SK-N-MC (cell line): ENCODE results near the gene KLF4.

ENCODE experiments used
- DNase-seq: peaks from one replicate; pipeline ENCODE4 v3.0.0-alpha.2; 2011; ENCODE audit warnings: low read depth, low spot score
- H3K27ac ChIP-seq: fragments of 200-600 bp; sonication (generic); 2 replicates; pipeline ENCODE4 v1.5.1; 2016; ENCODE audit warnings: mixed run types
- H3K36me3 ChIP-seq: fragments of 200-600 bp; sonication (generic); 2 replicates; pipeline ENCODE4 v1.6.1; 2017; ENCODE audit warnings: antibody characterized with exemption, low read length, mixed read lengths; ENCODE audit not compliant: insufficient read depth
- H3K4me3 ChIP-seq: fragments of 200-600 bp; sonication (generic); 2 replicates; pipeline ENCODE4 v1.5.1; 2016
- H3K9ac ChIP-seq: fragments of 200-600 bp; sonication (generic); 2 replicates; pipeline ENCODE4 v1.8.0; 2017; ENCODE audit warnings: mixed run types, mixed read lengths; ENCODE audit not compliant: insufficient read length
- H3K9me3 ChIP-seq: fragments of 200-600 bp; sonication (generic); 2 replicates; pipeline ENCODE4 v1.6.1; 2017; ENCODE audit warnings: low read depth, mild to moderate bottlenecking, antibody characterized with exemption, low read length, moderate library complexity, mixed read lengths
- EZH2 ChIP-seq: fragments of 200-600 bp; sonication (generic); IDR thresholded peaks from one replicate; pipeline ENCODE4 v1.6.1; 2017; ENCODE audit warnings: antibody characterized with exemption
- FOXP2 ChIP-seq: optimal IDR thresholded peaks from 2 replicates; pipeline ENCODE3; 2011; ENCODE audit warnings: mild to moderate bottlenecking, moderate library complexity; ENCODE audit not compliant: insufficient read depth; ENCODE audit errors: extremely low read length, control extremely low read depth
- POLR2AphosphoS5 ChIP-seq: IDR thresholded peaks from 2 replicates; pipeline ENCODE4 v1.6.1; 2012; ENCODE audit warnings: mild to moderate bottlenecking, low read depth, low read length, borderline replicate concordance

Gene KLF4

DNA sequence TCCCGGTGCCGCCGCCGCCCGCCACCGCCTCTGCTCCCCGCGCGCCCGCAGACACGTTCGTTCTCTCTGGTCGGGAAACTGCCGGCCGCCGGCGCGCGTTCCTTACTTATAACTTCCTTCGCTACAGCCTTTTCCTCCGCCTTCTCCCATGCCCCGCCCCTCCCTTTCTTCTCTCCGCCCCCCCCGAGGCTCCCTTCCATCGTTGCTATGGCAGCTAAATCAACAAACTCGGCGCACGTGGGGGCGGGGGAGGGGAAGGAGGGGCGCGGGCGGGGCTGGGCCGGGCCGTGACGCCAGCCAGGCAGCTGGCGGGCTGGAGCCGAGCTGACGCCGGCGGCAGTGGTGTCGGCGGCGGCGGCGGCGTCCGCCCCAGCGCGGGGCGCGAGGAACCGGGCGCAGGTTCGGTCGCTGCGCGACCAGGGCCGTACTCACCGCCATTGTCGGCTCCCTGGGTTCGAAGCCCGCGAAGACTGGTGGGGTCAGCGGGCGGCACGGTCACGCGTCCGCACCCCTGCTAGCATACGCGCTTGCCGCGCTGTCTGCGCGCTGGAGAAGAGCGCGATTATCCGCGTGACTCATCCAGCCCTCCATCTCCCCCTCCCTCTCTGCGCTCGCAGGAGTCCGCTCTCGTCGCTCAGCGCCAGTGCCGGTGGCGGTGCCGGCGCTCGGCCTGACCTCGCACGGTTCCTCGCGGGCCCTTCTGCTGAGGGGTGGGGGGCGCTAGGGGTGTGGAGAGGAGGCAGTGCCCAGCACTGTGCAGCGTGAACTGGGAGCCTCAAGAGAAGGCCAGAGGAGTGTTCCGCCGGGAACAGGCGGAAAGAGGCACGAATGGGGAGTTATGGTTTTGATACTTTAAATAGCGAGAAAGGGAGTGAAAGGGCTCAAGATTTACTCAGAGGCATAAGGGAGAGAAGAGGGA, at the start of gene KLF4:
Gene KLF4, minus strand, starts transcription at position 83 of the 919 bp plus-strand sequence. CDS start 597 bp downstream, outside the sequence.
- no peak within 1 kb of the TSS for H3K9ac ChIP-seq
- H3K9me3 ChIP-seq = no peaks in the 10 kb centered on the region
- peak within 1 kb of the TSS; percentile 84 for H3K4me3 ChIP-seq
- TF ChIP-seq POLR2AphosphoS5 (no peak), FOXP2 (no peak), EZH2 (no peak)
- H3K36me3 ChIP-seq = no peaks in the 10 kb centered on the region
- no peak within 1 kb of the TSS for H3K27ac ChIP-seq
- peak; percentile 39 for DNase-seq

DNA sequence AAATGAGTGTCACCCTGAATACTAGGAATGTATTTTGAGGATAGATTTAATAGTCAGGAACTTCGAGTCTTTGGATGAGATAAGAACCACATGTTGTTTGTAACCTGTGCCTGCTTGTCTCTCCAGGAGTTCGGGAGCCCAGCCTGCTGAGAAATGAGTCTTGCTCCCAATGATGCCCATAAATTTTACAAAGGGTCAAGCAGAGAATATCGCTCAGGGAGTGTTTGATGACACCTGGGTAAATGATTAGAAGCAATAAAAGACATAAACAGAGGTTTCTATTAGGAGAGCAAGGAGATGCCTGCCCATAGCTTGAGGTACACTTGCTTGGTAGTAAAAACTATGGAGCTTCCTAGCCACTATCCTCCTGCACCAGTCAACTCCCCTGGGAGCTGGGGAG, 46.9 kb upstream of the KLF4 start:
- no peak for TF ChIP-seq EZH2
- Histone ChIP-seq H3K27ac (no peak overlapping the region), H3K4me3 (no peak overlapping the region), H3K9me3 (no peaks in the 10 kb centered on the region), H3K36me3 (no peaks in the 10 kb centered on the region), H3K9ac (no peak overlapping the region)
- DNase-seq = no peak

DNA sequence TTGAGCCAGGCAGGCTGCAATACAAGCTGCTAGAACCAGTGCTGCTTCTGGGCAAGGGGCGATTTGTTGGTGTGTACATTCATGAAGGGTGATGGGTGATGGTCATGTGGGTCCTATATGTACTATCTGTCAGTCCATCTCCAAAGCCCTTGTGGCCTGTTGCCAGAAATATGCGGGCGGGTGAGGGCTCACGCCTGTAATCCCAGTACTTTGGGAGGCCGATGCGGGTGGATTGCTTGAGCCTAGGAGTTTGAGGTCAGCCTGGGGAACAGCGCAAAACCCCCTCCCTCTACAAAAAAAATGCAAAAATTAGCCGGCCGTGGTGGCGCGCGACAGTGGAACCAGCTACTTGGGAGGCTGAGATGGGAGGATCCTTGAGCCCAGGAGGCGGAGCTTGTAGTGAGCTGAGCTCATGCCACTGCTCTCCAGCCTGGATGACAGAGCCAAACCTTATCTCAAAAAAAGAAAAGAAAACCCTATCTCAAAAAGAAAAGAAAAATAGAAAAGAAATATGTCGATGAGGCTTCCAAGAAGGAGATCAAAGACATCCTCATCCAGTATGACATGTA, 45.0 kb upstream of the KLF4 start:
- Histone ChIP-seq H3K36me3 (no peaks in the 10 kb centered on the region), H3K4me3 (no peak overlapping the region), H3K9ac (no peak overlapping the region), H3K27ac (no peak overlapping the region), H3K9me3 (no peaks in the 10 kb centered on the region)
- DNase-seq = no peak
- TF ChIP-seq POLR2AphosphoS5 = no peak
- no peak for TF ChIP-seq FOXP2
- TF ChIP-seq EZH2 = no peak

DNA sequence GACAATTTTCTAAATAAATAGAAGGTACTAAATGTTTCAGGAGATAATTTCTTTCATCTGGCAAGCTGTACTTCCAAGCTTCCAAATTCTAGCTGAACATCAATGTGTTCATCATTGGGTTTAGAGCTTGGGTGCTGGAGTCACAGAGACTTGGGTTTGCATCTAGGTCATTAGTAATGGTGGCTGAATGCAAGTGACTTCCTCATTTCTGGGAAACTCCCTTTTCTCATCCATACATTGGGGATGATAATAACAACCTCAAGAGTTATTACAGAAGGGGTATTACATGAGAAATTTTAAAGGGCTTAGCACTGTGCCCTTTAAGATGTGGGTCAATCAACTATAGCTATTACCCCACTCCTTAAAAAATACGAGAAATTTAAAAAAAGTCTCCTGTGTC, 41.1 kb upstream of the KLF4 start:
- no peak for TF ChIP-seq POLR2AphosphoS5
- no peak for TF ChIP-seq FOXP2
- TF ChIP-seq EZH2 = no peak
- Histone ChIP-seq H3K9me3 (no peaks in the 10 kb centered on the region), H3K36me3 (no peaks in the 10 kb centered on the region), H3K27ac (no peak overlapping the region), H3K9ac (no peak overlapping the region), H3K4me3 (no peak overlapping the region)
- no peak for DNase-seq

DNA sequence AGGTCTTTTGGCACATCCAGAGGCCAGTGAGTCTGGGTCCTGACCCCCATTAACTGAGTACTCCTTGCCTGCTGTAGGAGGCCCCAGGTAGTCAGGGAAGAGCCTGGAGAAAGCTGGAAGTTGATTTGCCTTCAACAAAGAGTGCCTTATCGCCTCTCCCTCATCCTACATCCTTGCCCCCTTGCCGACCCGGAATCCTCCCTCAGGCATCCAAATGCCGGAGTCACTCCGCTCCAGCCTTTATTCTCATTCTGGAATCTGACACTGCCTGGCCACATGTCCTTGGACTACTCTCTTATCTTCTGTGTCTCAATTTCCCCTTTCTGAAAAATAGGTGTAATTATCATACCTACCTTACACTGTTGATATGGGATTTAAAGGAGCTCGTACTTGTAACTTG, 39.1 kb upstream of the KLF4 start:
- no peaks in the 10 kb centered on the region for H3K9me3 ChIP-seq
- no peak for DNase-seq
- no peak overlapping the region for H3K9ac ChIP-seq
- no peak overlapping the region for H3K27ac ChIP-seq
- H3K36me3 ChIP-seq = no peaks in the 10 kb centered on the region
- no peak overlapping the region for H3K4me3 ChIP-seq
- TF ChIP-seq POLR2AphosphoS5 = no peak
- no peak for TF ChIP-seq FOXP2
- no peak for TF ChIP-seq EZH2

DNA sequence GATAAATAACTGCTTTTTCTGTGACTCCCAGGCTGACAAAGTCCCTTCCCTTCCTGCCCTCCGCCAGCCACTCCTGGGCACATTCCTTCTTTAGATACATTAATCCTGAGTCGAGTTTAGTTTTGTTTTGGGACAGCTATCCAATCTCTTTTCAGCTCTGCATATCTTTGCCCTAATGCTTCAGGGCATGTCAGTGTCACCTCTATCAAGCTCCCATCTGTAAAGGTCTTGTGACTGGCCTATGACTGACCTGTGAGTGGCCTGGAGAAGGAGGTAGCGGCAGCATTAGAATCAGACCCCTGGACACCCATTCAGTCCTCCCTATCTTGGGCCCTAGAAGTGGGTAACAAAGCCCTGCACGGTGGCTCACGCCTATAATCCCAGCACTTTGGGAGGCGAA, 34.0 kb upstream of the KLF4 start:
- TF ChIP-seq EZH2 = no peak
- no peak for TF ChIP-seq POLR2AphosphoS5
- no peak for TF ChIP-seq FOXP2
- H3K27ac ChIP-seq = no peak overlapping the region
- no peak overlapping the region for H3K4me3 ChIP-seq
- H3K36me3 ChIP-seq = no peaks in the 10 kb centered on the region
- H3K9me3 ChIP-seq = no peaks in the 10 kb centered on the region
- no peak for DNase-seq
- H3K9ac ChIP-seq = no peak overlapping the region

DNA sequence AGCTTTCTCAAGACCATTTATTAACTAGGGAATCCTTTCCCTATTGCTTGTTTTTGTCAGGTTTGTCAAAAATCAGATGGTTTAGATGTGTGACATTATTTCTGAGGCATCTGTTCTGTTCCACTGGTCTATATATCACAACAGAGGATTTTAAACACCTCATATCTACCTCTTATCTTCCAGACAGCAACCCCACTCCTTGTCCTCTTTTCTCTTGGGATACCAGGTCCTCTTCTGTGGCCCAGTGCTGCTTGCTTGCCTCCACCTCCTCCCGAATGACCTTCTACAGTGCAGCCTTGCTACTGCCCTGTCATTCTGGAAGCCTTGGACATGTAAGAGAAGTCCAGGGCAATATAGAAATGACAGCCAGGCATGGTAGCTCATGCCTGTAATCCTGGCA, 30.6 kb upstream of the KLF4 start:
- Histone ChIP-seq H3K36me3 (no peaks in the 10 kb centered on the region), H3K4me3 (no peak overlapping the region), H3K27ac (no peak overlapping the region), H3K9ac (no peak overlapping the region), H3K9me3 (no peaks in the 10 kb centered on the region)
- DNase-seq = no peak
- TF ChIP-seq POLR2AphosphoS5 = no peak
- no peak for TF ChIP-seq EZH2
- no peak for TF ChIP-seq FOXP2

DNA sequence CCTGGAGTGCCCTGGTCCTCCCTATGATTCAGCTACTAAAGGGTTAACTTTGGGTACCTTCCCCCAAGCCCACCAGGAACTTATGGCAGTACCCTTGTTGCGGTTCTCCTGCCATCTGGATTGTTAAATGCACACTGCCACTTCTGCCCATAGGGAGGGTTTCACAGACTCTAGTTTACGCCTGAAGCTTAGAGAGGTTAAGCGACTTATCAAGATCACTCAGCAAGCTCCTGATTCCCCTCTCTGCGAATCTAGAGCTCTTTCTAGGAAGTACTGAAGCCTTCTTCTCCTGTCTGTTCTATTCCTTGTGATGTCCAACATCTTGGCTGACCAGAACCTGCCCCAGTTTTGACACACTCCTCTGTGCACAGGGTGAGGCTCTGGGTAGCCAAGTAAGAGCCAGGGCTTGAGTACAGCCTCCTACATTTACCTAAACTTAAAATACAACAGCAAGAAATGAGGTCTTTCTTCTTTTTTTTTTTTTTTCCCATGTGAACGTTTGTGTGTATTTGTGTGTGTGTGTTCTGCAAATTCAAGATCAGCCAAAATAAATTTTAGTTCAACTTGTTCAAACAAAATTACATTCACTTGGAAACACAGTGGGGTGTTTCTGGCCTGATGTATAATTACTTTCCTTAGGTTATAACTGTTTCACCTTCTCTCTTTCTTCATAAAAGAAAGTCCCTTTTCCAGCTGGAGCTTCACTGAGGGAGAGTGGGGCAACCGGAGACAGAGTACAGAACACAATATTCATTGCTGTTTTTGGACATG, 28.7 kb upstream of the KLF4 start:
- TF ChIP-seq EZH2 = no peak
- TF ChIP-seq POLR2AphosphoS5 = no peak
- no peak for TF ChIP-seq FOXP2
- Histone ChIP-seq H3K27ac (no peak overlapping the region), H3K9me3 (no peaks in the 10 kb centered on the region), H3K36me3 (no peaks in the 10 kb centered on the region), H3K4me3 (no peak overlapping the region), H3K9ac (no peak overlapping the region)
- no peak for DNase-seq
